ENCODE data around the gene S100A4. TPM values are rescaled to one million over a fixed set of nuclear protein-coding genes. Genes with fewer than 3 reads are reported as not detected.

The S100A4 gene
- total RNA-seq, 1 experiment from 2014 or later = 22.7 TPM

DNA sequence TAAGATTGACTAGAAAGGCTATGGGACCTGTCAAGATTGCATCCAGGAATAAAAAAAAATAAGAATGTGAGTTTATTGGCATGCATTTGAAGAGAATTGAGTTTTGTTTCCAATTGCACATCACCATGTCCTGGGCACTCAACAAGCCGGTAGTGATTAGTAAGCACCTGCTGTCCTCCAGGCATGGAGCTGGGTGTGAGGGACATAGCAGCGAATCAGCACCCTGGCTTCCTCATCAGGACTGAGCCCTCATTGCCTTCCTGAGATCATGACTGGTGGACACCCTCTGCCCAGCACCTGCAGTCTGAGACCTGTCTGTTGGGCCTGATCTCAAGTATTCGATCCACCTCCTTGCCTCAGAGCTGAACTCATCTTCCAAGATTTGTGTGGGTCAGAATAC lies 36.6 kb downstream of the S100A4 start (continued):
- no peak for TF ChIP-seq STAT6 (CRISPR knock-in tag; conservative IDR thresholded peaks at IDR 0.05; ENCODE audit: low read depth)
- TF ChIP-seq MXD4 (CRISPR knock-in tag; IDR thresholded peaks at IDR 0.05; ENCODE audit: borderline replicate concordance) = no peak
- TF ChIP-seq, protein P1, sequence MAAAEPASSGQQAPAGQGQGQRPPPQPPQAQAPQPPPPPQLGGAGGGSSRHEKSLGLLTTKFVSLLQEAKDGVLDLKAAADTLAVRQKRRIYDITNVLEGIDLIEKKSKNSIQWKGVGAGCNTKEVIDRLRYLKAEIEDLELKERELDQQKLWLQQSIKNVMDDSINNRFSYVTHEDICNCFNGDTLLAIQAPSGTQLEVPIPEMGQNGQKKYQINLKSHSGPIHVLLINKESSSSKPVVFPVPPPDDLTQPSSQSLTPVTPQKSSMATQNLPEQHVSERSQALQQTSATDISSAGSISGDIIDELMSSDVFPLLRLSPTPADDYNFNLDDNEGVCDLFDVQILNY (CRISPR knock-in tag; IDR thresholded peaks at IDR 0.05) = no peak

DNA sequence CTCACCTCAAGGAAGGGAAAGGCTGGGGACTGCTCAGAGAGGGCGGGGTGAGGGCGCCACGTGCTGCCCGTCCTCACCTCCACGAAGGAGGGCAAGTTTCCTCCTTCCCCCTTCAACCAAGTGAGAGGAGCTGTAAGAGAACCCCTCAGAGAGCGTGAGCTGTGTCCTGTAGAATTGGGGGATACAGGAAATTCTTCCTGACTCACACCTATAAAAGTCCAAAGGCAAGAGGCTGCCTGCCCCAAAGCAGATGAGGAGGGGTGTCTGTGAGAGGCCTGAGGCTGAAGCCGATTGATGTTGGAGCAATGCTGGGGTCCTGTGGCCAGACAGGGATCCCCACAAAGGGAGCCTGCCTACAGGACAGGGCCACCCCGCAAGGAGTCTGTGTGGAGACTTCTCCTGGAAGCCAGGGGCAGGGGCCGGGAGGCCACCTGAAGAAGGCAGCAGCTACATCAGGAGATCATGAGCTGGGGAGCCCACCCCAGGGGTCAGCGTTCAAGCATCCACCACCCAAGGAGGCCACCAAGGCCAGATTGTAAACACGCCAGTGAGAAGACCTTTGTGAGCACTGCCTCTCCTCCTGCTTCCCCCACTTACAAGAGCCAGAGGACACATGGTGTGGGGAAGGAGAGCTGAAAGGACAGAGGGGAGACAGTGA lies 37.6 kb downstream of the S100A4 start:
- H3K4me1 Mint-ChIP-seq = peaks cover 3% of the 10 kb centered on the region; the same call in 1 of the 2 replicates
- CTCF ChIA-PET = interaction anchor here (0.8 to 5.5 kb wide), 10 partner anchors 13 to 156 kb away, joined by 3 to 33 read pairs (median 4); partner anchors contain the start of genes CHTOP, S100A13 and S100A4
- peaks cover 15% of the 10 kb centered on the region for H3K27me3 Mint-ChIP-seq (ENCODE audit: low read depth)
- ATAC-seq (no peak), DNase-seq (ENCODE audit: low spot score) (no peak)
- no peaks in the 10 kb centered on the region for H3K36me3 Mint-ChIP-seq
- no peak overlapping the region for H3K27ac Mint-ChIP-seq
- H3K4me3 Mint-ChIP-seq = no peak overlapping the region
- POLR2A ChIA-PET = no interaction called here
- no peaks in the 10 kb centered on the region for H3K9me3 Mint-ChIP-seq
- TF ChIP-seq ZNF425 (CRISPR knock-in tag; conservative IDR thresholded peaks at IDR 0.05) (no peak), MLX (CRISPR knock-in tag; IDR thresholded peaks at IDR 0.05) (no peak), ZNF423 (CRISPR knock-in tag; IDR thresholded peaks at IDR 0.05) (no peak), ZNF219 (CRISPR knock-in tag; IDR thresholded peaks at IDR 0.05; ENCODE audit: borderline replicate concordance) (no peak), RORB (CRISPR knock-in tag; IDR thresholded peaks at IDR 0.05) (no peak), IRF2 (CRISPR knock-in tag; IDR thresholded peaks at IDR 0.05; ENCODE audit: borderline replicate concordance, low read depth) (no peak), MYBL2 (CRISPR knock-in tag; IDR thresholded peaks at IDR 0.05) (no peak), PREB (CRISPR knock-in tag; IDR thresholded peaks at IDR 0.05; ENCODE audit: borderline replicate concordance) (no peak)
- TF ChIP-seq, protein P2, sequence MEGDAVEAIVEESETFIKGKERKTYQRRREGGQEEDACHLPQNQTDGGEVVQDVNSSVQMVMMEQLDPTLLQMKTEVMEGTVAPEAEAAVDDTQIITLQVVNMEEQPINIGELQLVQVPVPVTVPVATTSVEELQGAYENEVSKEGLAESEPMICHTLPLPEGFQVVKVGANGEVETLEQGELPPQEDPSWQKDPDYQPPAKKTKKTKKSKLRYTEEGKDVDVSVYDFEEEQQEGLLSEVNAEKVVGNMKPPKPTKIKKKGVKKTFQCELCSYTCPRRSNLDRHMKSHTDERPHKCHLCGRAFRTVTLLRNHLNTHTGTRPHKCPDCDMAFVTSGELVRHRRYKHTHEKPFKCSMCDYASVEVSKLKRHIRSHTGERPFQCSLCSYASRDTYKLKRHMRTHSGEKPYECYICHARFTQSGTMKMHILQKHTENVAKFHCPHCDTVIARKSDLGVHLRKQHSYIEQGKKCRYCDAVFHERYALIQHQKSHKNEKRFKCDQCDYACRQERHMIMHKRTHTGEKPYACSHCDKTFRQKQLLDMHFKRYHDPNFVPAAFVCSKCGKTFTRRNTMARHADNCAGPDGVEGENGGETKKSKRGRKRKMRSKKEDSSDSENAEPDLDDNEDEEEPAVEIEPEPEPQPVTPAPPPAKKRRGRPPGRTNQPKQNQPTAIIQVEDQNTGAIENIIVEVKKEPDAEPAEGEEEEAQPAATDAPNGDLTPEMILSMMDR (IDR thresholded peaks at IDR 0.05) = no peak
- TF ChIP-seq, protein P3, sequence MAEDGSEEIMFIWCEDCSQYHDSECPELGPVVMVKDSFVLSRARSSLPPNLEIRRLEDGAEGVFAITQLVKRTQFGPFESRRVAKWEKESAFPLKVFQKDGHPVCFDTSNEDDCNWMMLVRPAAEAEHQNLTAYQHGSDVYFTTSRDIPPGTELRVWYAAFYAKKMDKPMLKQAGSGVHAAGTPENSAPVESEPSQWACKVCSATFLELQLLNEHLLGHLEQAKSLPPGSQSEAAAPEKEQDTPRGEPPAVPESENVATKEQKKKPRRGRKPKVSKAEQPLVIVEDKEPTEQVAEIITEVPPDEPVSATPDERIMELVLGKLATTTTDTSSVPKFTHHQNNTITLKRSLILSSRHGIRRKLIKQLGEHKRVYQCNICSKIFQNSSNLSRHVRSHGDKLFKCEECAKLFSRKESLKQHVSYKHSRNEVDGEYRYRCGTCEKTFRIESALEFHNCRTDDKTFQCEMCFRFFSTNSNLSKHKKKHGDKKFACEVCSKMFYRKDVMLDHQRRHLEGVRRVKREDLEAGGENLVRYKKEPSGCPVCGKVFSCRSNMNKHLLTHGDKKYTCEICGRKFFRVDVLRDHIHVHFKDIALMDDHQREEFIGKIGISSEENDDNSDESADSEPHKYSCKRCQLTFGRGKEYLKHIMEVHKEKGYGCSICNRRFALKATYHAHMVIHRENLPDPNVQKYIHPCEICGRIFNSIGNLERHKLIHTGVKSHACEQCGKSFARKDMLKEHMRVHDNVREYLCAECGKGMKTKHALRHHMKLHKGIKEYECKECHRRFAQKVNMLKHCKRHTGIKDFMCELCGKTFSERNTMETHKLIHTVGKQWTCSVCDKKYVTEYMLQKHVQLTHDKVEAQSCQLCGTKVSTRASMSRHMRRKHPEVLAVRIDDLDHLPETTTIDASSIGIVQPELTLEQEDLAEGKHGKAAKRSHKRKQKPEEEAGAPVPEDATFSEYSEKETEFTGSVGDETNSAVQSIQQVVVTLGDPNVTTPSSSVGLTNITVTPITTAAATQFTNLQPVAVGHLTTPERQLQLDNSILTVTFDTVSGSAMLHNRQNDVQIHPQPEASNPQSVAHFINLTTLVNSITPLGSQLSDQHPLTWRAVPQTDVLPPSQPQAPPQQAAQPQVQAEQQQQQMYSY (CRISPR knock-in tag; IDR thresholded peaks at IDR 0.05) = no peak
- TF ChIP-seq, protein P1 (CRISPR knock-in tag; IDR thresholded peaks at IDR 0.05) = no peak
- TF ChIP-seq, protein P4, sequence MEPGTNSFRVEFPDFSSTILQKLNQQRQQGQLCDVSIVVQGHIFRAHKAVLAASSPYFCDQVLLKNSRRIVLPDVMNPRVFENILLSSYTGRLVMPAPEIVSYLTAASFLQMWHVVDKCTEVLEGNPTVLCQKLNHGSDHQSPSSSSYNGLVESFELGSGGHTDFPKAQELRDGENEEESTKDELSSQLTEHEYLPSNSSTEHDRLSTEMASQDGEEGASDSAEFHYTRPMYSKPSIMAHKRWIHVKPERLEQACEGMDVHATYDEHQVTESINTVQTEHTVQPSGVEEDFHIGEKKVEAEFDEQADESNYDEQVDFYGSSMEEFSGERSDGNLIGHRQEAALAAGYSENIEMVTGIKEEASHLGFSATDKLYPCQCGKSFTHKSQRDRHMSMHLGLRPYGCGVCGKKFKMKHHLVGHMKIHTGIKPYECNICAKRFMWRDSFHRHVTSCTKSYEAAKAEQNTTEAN (CRISPR knock-in tag; IDR thresholded peaks at IDR 0.05) = no peak
- TF ChIP-seq, protein P5, sequence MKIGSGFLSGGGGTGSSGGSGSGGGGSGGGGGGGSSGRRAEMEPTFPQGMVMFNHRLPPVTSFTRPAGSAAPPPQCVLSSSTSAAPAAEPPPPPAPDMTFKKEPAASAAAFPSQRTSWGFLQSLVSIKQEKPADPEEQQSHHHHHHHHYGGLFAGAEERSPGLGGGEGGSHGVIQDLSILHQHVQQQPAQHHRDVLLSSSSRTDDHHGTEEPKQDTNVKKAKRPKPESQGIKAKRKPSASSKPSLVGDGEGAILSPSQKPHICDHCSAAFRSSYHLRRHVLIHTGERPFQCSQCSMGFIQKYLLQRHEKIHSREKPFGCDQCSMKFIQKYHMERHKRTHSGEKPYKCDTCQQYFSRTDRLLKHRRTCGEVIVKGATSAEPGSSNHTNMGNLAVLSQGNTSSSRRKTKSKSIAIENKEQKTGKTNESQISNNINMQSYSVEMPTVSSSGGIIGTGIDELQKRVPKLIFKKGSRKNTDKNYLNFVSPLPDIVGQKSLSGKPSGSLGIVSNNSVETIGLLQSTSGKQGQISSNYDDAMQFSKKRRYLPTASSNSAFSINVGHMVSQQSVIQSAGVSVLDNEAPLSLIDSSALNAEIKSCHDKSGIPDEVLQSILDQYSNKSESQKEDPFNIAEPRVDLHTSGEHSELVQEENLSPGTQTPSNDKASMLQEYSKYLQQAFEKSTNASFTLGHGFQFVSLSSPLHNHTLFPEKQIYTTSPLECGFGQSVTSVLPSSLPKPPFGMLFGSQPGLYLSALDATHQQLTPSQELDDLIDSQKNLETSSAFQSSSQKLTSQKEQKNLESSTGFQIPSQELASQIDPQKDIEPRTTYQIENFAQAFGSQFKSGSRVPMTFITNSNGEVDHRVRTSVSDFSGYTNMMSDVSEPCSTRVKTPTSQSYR (CRISPR knock-in tag; IDR thresholded peaks at IDR 0.05) = no peak

All from WTC11 (cell line).